SK-N-SH (cell line): ENCODE data around the gene RUFY4. TPM values are rescaled to one million over a fixed set of nuclear protein-coding genes. Genes with fewer than 3 reads are reported as not detected.

Experiments used
- CTCF ChIA-PET: fragments of 300-600, 350-600 bp; formaldehyde crosslinking; extraction: SDS; loops from one replicate; lab custom pipeline; 2021; lab: Yijun Ruan, JAX
- POLR2A ChIA-PET: fragments of 350-600 bp; sonication (Branson Sonifier 250); formaldehyde crosslinking; extraction: SDS; loops from one replicate; lab custom pipeline; 2020; ENCODE audit warnings: antibody characterized with exemption, inconsistent platforms; lab: Yijun Ruan, JAX
- DNase-seq: peaks from one replicate; pipeline ENCODE4 v3.0.0; 2012
- H2AFZ ChIP-seq: fragments of 200-600 bp; sonication (generic); 2 replicates; pipeline ENCODE4 v1.8.1; 2016; ENCODE audit warnings: antibody characterized with exemption, mild to moderate bottlenecking, low read depth
- H3F3A ChIP-seq: fragments of 200-600 bp; sonication (generic); replicated peaks from 2 replicates; pipeline ENCODE3; 2016; ENCODE audit warnings: antibody characterized with exemption, mild to moderate bottlenecking; ENCODE audit not compliant: insufficient read depth
- H3K27ac ChIP-seq, 2 experiments: fragments of 200-500 bp in 1 of 2; fragments of 200-600 bp in 1 of 2; sonication (Bioruptor generic) in 1 of 2; sonication (generic), shearing (Covaris generic) in 1 of 2; 2 replicates each; pipeline versions ENCODE4 v1.5.1 to v1.6.1; 2014 to 2016; ENCODE audit warnings: low read depth in 2 of 2, inconsistent platforms in 1 of 2, low read length in 1 of 2, mild to moderate bottlenecking in 1 of 2, mixed read lengths in 1 of 2
- H3K27me3 ChIP-seq: fragments of 200-600 bp; sonication (generic), shearing (Covaris generic); 2 replicates; pipeline ENCODE4 v1.6.1; 2016; ENCODE audit warnings: mixed run types; ENCODE audit not compliant: insufficient read depth
- H3K36me3 ChIP-seq, 2 experiments: fragments of 200-500 bp in 1 of 2; fragments of 200-600 bp in 1 of 2; sonication (Bioruptor generic) in 1 of 2; sonication (generic) in 1 of 2; replicated peaks in 1 of 2; 2 replicates each; pipeline versions ENCODE3 to v1.5.1; 2014 to 2016; ENCODE audit warnings: low read length in 1 of 2, mild to moderate bottlenecking in 1 of 2; ENCODE audit not compliant: insufficient read depth in 2 of 2, control insufficient read depth in 1 of 2
- H3K4me1 ChIP-seq, 2 experiments: fragments of 200-500 bp in 1 of 2; fragments of 200-600 bp in 1 of 2; sonication (Bioruptor generic) in 1 of 2; sonication (generic), shearing (Covaris generic) in 1 of 2; 2 replicates each; pipeline versions ENCODE4 v1.5.1 to v1.6.1; 2014 to 2016; ENCODE audit warnings: low read depth in 1 of 2, low read length in 1 of 2, mixed run types in 1 of 2; ENCODE audit not compliant: insufficient read depth in 2 of 2, control insufficient read depth in 1 of 2
- H3K4me2 ChIP-seq: fragments of 200-600 bp; sonication (generic), shearing (Covaris generic); 2 replicates; pipeline ENCODE4 v1.6.1; 2017; ENCODE audit warnings: mixed run types
- H3K4me3 ChIP-seq, 2 experiments: fragments of 200-500 bp in 1 of 2; fragments of 200-600 bp in 1 of 2; sonication (Bioruptor generic) in 1 of 2; sonication (generic), shearing (Covaris generic) in 1 of 2; 2 replicates each; pipeline versions ENCODE4 v1.5.1 to v1.8.1; 2014 to 2016; ENCODE audit warnings: low read depth in 2 of 2, inconsistent platforms in 1 of 2, low read length in 1 of 2, mild to moderate bottlenecking in 1 of 2, mixed read lengths in 1 of 2, moderate library complexity in 1 of 2
- H3K79me2 ChIP-seq: fragments of 200-600 bp; sonication (generic); 2 replicates; pipeline ENCODE4 v1.8.1; 2017; ENCODE audit warnings: mild to moderate bottlenecking; ENCODE audit not compliant: insufficient read depth
- H3K9ac ChIP-seq: fragments of 200-600 bp; sonication (generic); 2 replicates; pipeline ENCODE4 v1.6.1; 2017; ENCODE audit warnings: mixed run types
- H3K9me2 ChIP-seq: fragments of 200-600 bp; sonication (generic); 2 replicates; pipeline ENCODE4 v1.6.1; 2017; ENCODE audit warnings: mixed run types
- H3K9me3 ChIP-seq: fragments of 200-600 bp; sonication (generic); 2 replicates; pipeline ENCODE4 v1.6.1; 2017; ENCODE audit warnings: mixed run types, mild to moderate bottlenecking, moderate library complexity
- H4K20me1 ChIP-seq: fragments of 200-600 bp; sonication (generic); 2 replicates; pipeline ENCODE4 v1.6.1; 2017; ENCODE audit warnings: mild to moderate bottlenecking, mixed run types; ENCODE audit not compliant: insufficient read depth
- CHD2 ChIP-seq: fragments of 150-350 bp; IDR thresholded peaks from 2 replicates; pipeline ENCODE4 v1.6.1; 2018; ENCODE audit warnings: low read length; ENCODE audit not compliant: partially characterized antibody
- EP300 ChIP-seq, 2 experiments: IDR thresholded peaks; 2 replicates each; pipeline versions ENCODE4 v1.4.0 to v1.6.1; 2012; ENCODE audit warnings: borderline replicate concordance in 1 of 2, low read depth in 1 of 2, low read length in 1 of 2
- FOXM1 ChIP-seq: IDR thresholded peaks from 2 replicates; pipeline ENCODE4 v1.4.0; 2012; ENCODE audit warnings: low read depth, mild to moderate bottlenecking
- RAD21 ChIP-seq: IDR thresholded peaks from 2 replicates; pipeline ENCODE4 v1.6.1; 2012; ENCODE audit warnings: mild to moderate bottlenecking, low read length
- RFX5 ChIP-seq: IDR thresholded peaks from 2 replicates; pipeline ENCODE4 v1.6.1; 2012; ENCODE audit warnings: mild to moderate bottlenecking, improper control_type of control experiment, low read length
- SIN3A ChIP-seq: IDR thresholded peaks from 2 replicates; pipeline ENCODE4 v1.6.1; 2012; ENCODE audit warnings: low read depth, mild to moderate bottlenecking, low read length, moderate library complexity, borderline replicate concordance
- TAF1 ChIP-seq: IDR thresholded peaks from 2 replicates; pipeline ENCODE4 v1.6.1; 2012; ENCODE audit warnings: low read depth, mild to moderate bottlenecking, low read length, moderate library complexity, borderline replicate concordance
- WGBS: methylation state at CpG from one replicate; pipeline ENCODE4 v1.1.6; 2017; ENCODE audit warnings: low lambda C conversion rate; 5-methylcytosine and 5-hydroxymethylcytosine counted together
- polyA plus RNA-seq, 3 experiments: library from polyadenylated mRNA; depleted of rRNA; stranded (reverse); fragments of >200 nt; gene quantifications; 2 replicates each; pipeline ENCODE4 v1.2.3, GENCODE V29; 2012
- TF ChIP-seq, protein P1 (sequence below): fragments of 200-600 bp; sonication (generic); IDR thresholded peaks from 2 replicates; pipeline ENCODE4 v1.6.1; 2017; ENCODE audit warnings: antibody characterized with exemption, mild to moderate bottlenecking, moderate library complexity
- TF ChIP-seq, protein P2 (sequence below): IDR thresholded peaks from 2 replicates; pipeline ENCODE4; 2012
- TF ChIP-seq, protein P3 (sequence below): IDR thresholded peaks from 2 replicates; pipeline ENCODE4 v1.4.0; 2012; ENCODE audit warnings: low read depth
- TF ChIP-seq, protein P4 (sequence below): IDR thresholded peaks from 2 replicates; pipeline ENCODE4 v1.4.0; 2012; ENCODE audit warnings: low read depth, borderline replicate concordance
- TF ChIP-seq, protein P5 (sequence below): IDR thresholded peaks from 2 replicates; pipeline ENCODE4 v1.4.0; 2012; ENCODE audit warnings: low read depth, borderline replicate concordance

The RUFY4 gene
- polyA plus RNA-seq, 1 of the 3 experiments (the other 2 are of a cell fraction) = not detected

GRCh38 chr2:218026676-218027425 lies 42.2 kb upstream of the RUFY4 start (continued):
- TF ChIP-seq, protein P1, sequence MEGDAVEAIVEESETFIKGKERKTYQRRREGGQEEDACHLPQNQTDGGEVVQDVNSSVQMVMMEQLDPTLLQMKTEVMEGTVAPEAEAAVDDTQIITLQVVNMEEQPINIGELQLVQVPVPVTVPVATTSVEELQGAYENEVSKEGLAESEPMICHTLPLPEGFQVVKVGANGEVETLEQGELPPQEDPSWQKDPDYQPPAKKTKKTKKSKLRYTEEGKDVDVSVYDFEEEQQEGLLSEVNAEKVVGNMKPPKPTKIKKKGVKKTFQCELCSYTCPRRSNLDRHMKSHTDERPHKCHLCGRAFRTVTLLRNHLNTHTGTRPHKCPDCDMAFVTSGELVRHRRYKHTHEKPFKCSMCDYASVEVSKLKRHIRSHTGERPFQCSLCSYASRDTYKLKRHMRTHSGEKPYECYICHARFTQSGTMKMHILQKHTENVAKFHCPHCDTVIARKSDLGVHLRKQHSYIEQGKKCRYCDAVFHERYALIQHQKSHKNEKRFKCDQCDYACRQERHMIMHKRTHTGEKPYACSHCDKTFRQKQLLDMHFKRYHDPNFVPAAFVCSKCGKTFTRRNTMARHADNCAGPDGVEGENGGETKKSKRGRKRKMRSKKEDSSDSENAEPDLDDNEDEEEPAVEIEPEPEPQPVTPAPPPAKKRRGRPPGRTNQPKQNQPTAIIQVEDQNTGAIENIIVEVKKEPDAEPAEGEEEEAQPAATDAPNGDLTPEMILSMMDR = no peak
- TF ChIP-seq, protein P2, sequence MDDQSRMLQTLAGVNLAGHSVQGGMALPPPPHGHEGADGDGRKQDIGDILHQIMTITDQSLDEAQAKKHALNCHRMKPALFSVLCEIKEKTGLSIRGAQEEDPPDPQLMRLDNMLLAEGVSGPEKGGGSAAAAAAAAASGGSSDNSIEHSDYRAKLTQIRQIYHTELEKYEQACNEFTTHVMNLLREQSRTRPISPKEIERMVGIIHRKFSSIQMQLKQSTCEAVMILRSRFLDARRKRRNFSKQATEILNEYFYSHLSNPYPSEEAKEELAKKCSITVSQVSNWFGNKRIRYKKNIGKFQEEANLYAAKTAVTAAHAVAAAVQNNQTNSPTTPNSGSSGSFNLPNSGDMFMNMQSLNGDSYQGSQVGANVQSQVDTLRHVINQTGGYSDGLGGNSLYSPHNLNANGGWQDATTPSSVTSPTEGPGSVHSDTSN = no peak
- no peak for TF ChIP-seq TAF1
- no peak for TF ChIP-seq RAD21
- TF ChIP-seq FOXM1 = no peak

DNA sequence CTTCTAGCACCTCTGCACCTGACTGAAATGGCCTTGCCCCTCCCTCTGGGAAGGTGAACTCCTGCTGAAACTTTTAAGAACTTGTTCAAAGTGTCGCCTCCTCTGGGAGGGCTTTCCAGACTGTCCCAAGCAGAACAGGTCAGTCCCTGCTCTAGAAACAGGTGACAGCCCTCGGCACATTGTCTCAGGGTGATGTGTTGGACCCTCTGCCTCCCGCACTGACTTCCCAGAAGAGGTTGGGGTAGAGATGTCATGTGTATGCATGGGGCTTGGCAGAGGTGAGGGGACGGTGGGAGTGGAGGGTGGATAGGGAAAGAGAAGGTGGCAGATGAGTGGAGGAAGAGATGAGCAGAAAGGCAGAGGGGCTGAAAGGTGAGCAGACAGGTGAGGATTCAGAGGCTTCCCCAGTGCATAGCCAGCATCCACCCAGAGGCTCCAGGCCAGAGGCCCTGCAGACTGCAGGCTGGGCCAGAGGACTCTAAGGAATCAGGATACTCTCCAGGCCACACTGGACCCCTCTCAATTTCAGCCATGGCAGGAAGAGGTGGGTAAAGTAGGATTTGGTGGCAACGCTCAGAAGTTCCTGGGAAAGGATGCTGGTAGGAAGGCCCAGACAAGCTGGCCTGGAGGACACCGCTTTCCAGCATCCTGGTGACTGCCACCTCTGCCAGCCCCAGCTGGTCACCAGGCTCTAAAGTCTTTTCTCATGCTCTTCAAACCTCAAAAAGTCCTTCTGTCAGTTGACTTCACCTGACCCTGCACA lies 41.4 kb upstream of the RUFY4 start:
- no peak overlapping the region for H3K9ac ChIP-seq
- TF ChIP-seq, protein P3, sequence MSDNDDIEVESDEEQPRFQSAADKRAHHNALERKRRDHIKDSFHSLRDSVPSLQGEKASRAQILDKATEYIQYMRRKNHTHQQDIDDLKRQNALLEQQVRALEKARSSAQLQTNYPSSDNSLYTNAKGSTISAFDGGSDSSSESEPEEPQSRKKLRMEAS = no peak
- TF ChIP-seq SIN3A (no peak), FOXM1 (no peak), RAD21 (no peak), CHD2 (no peak), EP300 (IDR thresholded peaks at IDR 0.05; ENCODE audit: borderline replicate concordance in 1 of 2, low read depth in 1 of 2, low read length in 1 of 2) (no peak), RFX5 (no peak)
- TF ChIP-seq, protein P4, sequence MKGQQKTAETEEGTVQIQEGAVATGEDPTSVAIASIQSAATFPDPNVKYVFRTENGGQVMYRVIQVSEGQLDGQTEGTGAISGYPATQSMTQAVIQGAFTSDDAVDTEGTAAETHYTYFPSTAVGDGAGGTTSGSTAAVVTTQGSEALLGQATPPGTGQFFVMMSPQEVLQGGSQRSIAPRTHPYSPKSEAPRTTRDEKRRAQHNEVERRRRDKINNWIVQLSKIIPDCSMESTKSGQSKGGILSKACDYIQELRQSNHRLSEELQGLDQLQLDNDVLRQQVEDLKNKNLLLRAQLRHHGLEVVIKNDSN = no peak
- TF ChIP-seq, protein P5, sequence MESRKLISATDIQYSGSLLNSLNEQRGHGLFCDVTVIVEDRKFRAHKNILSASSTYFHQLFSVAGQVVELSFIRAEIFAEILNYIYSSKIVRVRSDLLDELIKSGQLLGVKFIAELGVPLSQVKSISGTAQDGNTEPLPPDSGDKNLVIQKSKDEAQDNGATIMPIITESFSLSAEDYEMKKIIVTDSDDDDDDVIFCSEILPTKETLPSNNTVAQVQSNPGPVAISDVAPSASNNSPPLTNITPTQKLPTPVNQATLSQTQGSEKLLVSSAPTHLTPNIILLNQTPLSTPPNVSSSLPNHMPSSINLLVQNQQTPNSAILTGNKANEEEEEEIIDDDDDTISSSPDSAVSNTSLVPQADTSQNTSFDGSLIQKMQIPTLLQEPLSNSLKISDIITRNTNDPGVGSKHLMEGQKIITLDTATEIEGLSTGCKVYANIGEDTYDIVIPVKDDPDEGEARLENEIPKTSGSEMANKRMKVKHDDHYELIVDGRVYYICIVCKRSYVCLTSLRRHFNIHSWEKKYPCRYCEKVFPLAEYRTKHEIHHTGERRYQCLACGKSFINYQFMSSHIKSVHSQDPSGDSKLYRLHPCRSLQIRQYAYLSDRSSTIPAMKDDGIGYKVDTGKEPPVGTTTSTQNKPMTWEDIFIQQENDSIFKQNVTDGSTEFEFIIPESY = no peak
- H3F3A ChIP-seq = no peaks in the 10 kb centered on the region
- no peaks in the 10 kb centered on the region for H4K20me1 ChIP-seq
- DNase-seq = no peak
- no peaks in the 10 kb centered on the region for H3K9me2 ChIP-seq
- 93% methylated on average over 6 of the region's 6 CpGs for WGBS
- peaks cover 0 to 23% of the 10 kb centered on the region in 2 experiments; a peak in 1 of 4 replicates for H3K4me1 ChIP-seq
- H3K79me2 ChIP-seq = no peaks in the 10 kb centered on the region
- ChIA-PET POLR2A (no interaction called here), CTCF (interaction anchor here (0.9 to 5.4 kb wide), 5 partner anchors 20 to 242 kb away, joined by 3 to 33 read pairs (median 8); no protein-coding TSS in a partner anchor)
- H3K36me3 ChIP-seq = no peaks in the 10 kb centered on the region
- H3K9me3 ChIP-seq = no peaks in the 10 kb centered on the region
- H3K4me3 ChIP-seq = no peak overlapping the region
- no peak overlapping the region for H3K27ac ChIP-seq
- H3K27me3 ChIP-seq = no peaks in the 10 kb centered on the region
- H3K4me2 ChIP-seq = no peak overlapping the region
- no peak overlapping the region for H2AFZ ChIP-seq
